NCI-H2196 (cell line): Measurements from ENCODE around the gene DDX49.
"Not testable (repeated sequence)": the region's sequence is repeated elsewhere in the genome, so short reads cannot be mapped to it uniquely, and the experiment has no call there.

Source experiments
- DNase-seq: peaks from one replicate; lab custom pipeline; 2025; ENCODE audit not compliant: unreplicated experiment; lab: John Stamatoyannopoulos, UW

DDX49 gene

GRCh38 chr19:18908917-18909619, 10.4 kb upstream of the DDX49 start:
- no peak for DNase-seq

DNA sequence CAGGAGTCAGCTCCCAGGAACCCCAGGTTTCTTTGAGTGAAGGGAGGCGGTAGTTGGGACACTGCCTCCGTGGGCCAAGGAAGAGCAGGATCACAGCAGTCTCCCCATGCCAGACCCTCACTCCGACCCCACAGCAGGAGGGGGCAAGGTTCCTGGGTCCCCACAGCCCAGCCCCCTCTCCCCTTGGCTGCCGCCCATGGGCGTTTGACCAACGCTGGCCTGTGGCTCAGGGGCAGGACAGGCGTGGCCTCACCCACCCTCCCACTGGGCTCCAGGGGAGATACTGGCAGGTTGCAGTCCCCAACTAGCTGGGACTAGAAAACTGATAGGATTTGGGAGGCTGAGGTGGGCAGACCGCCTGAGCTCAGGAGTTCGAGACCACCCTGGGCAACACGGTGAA, 9.5 kb upstream of the DDX49 start:
- no peak for DNase-seq

DNA sequence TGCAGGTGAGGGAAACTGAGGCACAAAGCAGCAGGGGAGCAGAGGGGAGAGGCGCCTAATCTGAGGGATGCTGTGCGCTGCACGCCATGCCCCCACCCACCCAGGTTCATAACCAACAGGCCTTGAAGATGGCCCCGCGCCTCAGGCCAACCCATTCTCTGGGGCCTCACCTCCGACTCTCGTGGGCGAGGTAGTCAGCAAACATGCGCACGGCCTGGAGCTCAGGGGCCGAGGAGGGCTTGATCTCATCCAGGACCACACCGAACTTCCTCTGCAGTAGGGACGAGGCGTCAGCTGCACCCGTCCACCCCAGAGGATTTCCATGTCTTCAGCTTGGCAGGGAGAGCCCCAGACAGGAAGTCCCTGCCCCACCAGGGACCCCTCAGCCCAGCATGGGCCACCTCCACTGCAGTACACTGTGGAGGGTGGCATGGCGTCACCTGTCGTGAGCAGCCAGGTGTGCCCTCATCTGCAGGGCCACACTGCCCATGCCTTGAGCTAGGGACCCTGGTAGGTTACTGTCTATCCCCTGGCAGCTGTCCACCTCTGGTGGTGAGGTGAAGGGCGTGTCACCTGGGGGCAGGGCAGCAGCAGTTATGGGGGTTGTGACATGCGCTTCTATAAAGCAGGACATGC, 8.6 kb upstream of the DDX49 start:
- DNase-seq: no peak

- DNase-seq: no peak
Measured at GRCh38 chr19:18912933-18913332, 6.6 kb upstream of the DDX49 start.

DNA sequence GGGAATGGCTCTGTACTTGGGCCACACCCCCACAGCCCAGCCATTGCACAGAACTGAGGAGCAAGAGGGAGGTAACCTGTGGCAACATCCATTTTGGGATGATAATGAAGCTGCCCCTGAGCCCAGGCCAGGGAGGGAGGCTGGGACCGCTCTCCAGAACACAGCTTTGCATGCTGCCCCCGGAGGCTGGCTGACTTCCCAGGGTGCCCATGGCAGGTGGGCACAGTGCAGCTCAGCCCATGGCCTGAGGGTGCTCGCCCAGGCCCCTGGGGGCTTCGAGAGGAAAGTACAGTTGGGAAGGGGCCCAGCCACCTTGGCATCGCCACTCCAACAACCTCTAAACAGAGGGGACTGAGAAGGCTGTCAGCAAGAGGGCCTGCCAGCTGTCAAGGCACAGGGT, 6.0 kb upstream of the DDX49 start:
- no peak for DNase-seq

- DNase-seq: peak; percentile 78
Measured at GRCh38 chr19:18915639-18916038, 3.9 kb upstream of the DDX49 start.

GRCh38 chr19:18917593-18917992, 1.9 kb upstream of the DDX49 start:
- DNase-seq: not testable (repeated sequence)

GRCh38 chr19:18919900-18920214, 342 bp downstream of the DDX49 start:
- no peak for DNase-seq

DNA sequence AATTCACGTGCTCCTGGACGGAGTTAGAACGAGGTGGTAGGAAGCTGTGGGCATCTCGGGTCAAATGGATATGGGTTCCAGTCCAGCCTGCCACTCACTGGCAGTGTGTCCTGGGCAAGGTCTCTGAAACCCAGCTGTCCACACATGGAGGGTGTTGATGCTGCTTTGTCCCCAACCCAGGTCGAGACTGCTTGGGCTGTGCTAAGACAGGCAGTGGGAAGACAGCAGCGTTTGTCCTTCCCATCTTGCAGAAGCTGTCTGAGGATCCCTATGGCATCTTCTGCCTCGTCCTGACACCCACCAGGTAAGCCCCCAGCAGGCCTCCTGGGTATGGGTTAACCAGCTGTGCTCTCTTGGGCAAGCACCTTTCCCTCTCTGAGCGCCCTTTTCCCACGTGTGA, 885 bp downstream of the DDX49 start:
- no peak for DNase-seq

GRCh38 chr19:18921593-18921992, 2.1 kb downstream of the DDX49 start:
- DNase-seq: no peak

- DNase-seq: no peak
Measured at GRCh38 chr19:18922228-18922985, 2.9 kb downstream of the DDX49 start.

- DNase-seq: no peak
Measured at GRCh38 chr19:18924684-18925213, 5.2 kb downstream of the DDX49 start.

DNA sequence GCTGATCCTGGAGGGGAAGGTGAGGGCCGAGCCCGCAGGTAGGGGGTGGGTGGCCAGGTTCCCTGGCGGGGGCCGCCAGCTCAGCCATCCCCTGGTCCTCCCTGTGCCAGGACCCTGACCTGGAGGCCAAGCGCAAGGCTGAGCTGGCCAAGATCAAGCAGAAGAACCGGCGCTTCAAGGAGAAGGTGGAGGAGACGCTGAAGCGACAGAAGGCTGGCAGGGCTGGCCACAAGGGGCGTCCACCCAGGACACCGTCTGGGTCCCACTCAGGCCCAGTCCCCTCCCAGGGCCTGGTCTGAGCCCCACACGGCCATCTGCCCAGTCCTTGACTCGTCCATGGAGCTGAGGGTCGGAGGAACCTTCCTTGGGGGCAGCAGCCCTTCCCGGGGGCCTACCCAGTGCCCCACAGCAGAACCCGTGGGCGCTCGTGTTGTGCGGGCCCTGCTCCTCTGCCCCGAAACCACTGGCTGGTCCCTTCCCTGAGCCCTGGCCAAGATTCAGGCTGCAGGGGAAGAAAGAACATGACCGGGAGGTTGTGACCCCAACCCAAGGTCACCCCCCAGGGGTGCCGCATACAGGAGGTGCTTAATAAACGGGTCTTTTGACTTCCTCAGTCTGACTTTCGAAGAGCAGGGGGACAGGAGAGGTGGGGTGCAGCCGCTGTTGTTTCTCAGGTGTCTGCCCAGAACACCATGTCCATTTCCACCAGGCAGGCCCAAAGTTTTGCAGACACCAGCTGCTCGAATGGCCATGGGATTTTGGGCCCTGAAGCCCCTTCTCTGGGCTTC, 8.7 kb downstream of the DDX49 start:
- no peak for DNase-seq

- DNase-seq: no peak
Measured at GRCh38 chr19:18929311-18929710, 9.8 kb downstream of the DDX49 start.

GRCh38 chr19:18931316-18932162, 12.0 kb downstream of the DDX49 start:
- DNase-seq: no peak

GRCh38 chr19:18932216-18932841, 12.8 kb downstream of the DDX49 start:
- peak; percentile 47 for DNase-seq

GRCh38 chr19:18933297-18933696, 13.8 kb downstream of the DDX49 start:
- no peak for DNase-seq

GRCh38 chr19:18939163-18939562, 19.6 kb downstream of the DDX49 start:
- DNase-seq: no peak

DNA sequence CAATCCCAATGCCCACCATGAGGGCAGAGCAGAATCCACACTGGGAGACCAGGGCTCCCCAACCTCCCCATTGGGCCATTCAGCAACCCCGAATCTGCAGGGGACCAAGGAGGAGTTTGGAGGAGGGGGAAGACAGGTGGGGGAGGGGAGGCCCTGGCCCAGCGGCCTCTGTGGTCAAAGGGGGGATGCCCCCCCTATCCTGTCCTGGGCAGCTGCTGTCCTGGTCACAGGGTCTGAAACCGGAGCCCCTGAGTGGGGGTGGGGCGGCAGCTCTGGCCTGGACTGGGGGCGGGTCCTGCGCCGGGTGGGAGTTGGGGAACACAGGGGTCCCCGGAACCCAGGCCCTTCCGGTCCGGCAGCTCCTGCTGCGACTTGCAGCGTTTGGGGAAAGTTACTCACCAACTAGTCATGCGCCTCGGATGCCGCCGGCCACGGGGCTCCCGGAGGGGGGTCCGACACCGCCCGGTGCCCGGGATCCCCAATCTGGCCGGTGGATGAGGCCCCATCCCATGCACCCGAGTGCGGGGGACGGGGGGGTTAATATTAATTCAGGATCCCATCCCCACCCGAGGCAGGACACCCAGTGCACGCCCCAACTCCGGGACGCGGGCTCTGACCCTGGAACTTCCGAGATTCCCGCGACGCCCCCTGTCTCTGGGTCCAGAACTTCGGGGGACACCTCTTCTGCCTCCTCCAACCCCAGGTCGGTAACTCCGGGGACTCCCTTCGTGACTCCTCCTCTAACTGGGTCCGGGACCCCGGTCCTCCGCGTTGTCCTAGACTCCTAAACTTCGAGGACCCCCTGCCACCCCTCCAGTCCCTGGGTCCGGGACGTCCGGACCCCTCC, 20.6 kb downstream of the DDX49 start:
- peak; percentile 39 for DNase-seq
